ENCODE data around the gene MOB3A.
"Not testable (repeated sequence)": the region's sequence is repeated elsewhere in the genome, so short reads cannot be mapped to it uniquely, and the experiment has no call there.

The MOB3A gene

DNA sequence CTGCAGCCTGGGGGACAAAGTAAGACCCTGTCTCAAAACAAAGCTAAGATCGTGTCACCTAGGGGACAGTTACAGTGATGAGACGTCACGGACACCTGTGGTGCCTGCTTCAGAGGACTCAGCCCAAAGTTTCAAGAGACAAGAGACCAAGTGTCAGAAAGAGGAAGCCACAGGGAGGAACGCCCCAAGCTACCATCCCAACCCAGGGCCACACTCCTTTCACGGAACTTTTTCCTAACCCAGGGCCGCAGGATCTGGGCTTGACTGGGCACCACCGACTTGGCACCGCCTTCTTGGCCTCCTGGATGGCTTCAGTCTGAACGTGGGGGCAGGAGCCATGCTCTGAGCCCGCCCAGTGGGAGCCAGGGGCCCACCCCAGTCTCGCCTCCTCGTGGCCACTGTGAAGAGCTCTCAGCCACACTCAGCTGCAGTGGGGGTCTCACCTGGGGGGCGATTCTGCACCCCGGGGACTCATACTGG, 8.5 kb downstream of the MOB3A start:
- no peak overlapping the region for H3K4me3 ChIP-seq (replicated peaks in 1 of 2; ENCODE audit: low read depth in 2 of 2, low read length in 2 of 2)
- TF ChIP-seq, protein P1, sequence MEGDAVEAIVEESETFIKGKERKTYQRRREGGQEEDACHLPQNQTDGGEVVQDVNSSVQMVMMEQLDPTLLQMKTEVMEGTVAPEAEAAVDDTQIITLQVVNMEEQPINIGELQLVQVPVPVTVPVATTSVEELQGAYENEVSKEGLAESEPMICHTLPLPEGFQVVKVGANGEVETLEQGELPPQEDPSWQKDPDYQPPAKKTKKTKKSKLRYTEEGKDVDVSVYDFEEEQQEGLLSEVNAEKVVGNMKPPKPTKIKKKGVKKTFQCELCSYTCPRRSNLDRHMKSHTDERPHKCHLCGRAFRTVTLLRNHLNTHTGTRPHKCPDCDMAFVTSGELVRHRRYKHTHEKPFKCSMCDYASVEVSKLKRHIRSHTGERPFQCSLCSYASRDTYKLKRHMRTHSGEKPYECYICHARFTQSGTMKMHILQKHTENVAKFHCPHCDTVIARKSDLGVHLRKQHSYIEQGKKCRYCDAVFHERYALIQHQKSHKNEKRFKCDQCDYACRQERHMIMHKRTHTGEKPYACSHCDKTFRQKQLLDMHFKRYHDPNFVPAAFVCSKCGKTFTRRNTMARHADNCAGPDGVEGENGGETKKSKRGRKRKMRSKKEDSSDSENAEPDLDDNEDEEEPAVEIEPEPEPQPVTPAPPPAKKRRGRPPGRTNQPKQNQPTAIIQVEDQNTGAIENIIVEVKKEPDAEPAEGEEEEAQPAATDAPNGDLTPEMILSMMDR (IDR thresholded peaks at IDR 0.05; ENCODE audit: low read depth, low read length): no peak
- DNase-seq (ENCODE audit: low read depth in 2 of 2): no peak

DNA sequence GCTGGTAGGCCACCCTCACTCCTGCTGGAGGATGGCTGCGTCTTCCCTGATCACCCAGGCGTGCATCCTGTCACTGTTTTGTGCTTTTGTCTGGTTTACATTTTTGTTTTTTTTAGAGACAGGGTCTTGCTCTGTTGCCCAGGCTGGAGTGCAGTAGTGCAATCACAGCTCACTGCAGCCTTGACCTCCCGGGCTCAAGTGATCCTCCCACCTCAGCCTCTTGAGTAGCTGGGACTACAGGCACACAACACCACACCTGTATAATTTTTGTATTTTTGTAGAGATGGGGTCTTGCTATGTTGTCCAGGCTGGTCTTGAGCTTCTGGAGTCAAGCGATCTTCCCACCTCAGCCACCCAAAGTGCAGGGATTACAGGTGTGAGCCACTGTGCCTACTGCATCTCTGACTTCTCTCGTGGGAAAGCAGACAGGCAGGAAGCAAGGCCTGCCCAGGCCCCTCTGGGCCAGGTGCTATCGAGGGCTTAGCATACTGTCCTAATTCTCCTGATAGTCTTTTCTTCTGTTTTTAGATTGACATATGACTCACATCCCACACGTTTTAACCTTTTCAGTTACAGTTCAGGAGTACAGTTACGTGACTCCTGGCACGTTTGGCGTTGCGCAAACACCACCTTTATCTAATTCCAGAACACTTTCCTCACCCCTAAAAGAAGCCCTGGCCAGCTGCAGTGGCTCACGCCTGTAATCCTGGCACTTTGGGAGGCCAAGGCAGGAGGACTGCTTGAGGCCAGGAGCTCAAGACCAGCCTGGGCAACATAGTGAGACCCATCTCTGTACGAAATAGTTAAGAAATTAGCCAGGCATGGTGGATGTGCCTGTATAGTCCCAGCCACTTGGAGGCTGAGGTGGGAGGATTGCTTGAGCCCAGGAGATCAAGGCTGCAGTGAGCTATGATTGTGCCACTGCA, 9.2 kb downstream of the MOB3A start:
- DNase-seq (ENCODE audit: low read depth in 2 of 2): peak; percentile 61 to 66
- H3K4me3 ChIP-seq (replicated peaks in 1 of 2; ENCODE audit: low read depth in 2 of 2, low read length in 2 of 2): not testable (repeated sequence)

DNA sequence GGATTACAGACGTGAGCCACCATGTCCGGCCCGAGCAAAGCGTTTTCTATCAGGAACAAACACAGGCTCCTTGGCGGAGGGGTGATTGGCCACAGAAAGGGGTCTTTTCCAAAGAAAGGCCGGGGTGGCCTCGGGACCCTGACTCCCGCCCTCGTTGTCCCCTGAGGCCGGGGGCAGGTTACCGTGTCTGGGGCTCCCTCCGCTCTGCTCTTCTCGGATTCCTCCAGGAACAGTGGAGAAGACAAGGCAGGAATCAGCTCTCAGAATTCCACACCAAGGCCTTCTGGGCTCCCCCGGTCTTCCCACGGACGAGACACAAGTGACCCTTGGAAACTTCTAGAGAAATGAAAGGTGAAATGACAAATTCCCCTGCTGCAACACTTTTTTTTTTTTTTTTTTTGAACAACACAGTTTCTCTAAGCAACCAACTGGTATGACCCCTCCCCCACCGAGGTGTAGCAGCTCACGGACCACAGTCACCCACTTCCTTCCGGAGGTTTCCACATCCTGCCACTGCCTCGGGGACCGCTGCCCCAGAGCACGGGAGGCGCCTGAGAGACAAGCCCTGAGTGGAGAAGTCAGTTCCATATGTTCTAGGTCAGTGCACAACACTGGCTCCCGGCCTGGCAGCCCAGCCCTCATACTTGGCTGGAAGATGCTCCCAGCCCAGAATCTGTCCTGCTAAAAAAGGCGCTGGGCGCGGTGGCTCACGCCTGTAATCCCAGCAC, 11.0 kb downstream of the MOB3A start:
- no peak overlapping the region for H3K4me3 ChIP-seq (replicated peaks in 1 of 2; ENCODE audit: low read depth in 2 of 2, low read length in 2 of 2)
- DNase-seq (ENCODE audit: low read depth in 2 of 2): peak; percentile 33 to 64
- TF ChIP-seq, protein P1 (IDR thresholded peaks at IDR 0.05; ENCODE audit: low read depth, low read length): no peak

DNA sequence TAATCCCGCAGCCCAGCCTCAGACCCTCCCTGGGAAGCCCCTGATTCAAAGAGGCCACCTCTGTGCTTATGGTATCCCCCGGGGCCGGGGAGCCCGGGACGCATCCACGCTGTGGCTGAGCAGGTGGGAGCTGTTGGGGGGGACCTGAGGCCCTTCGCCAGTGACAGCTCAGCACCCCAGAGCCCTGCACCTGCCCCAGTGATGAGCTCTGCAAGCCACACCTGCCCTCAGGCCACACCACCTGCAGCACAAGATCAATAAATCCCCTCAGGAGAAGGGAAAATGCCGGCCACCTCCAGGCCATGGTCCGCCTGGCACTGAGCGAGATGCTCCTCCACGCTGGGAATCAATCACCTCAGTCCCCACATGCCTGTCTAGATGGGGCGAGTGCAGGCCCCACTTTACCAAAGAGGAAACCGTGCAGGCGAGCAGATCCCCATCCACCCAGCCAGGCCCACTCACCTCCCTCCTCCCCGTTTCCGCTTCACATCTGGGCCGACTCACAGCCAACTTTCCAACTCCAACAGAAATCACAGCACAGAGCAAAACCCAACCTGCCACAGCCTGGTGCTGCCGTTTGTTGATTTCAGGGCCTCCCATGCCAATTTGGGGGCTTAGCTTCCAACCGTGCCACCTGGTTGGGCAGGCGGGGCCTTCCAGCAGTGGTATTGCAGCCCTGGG, 12.8 kb downstream of the MOB3A start:
- TF ChIP-seq, protein P1 (IDR thresholded peaks at IDR 0.05; ENCODE audit: low read depth, low read length): no peak
- H3K4me3 ChIP-seq (replicated peaks in 1 of 2; ENCODE audit: low read depth in 2 of 2, low read length in 2 of 2): no peak overlapping the region
- DNase-seq (ENCODE audit: low read depth in 2 of 2): no peak

DNA sequence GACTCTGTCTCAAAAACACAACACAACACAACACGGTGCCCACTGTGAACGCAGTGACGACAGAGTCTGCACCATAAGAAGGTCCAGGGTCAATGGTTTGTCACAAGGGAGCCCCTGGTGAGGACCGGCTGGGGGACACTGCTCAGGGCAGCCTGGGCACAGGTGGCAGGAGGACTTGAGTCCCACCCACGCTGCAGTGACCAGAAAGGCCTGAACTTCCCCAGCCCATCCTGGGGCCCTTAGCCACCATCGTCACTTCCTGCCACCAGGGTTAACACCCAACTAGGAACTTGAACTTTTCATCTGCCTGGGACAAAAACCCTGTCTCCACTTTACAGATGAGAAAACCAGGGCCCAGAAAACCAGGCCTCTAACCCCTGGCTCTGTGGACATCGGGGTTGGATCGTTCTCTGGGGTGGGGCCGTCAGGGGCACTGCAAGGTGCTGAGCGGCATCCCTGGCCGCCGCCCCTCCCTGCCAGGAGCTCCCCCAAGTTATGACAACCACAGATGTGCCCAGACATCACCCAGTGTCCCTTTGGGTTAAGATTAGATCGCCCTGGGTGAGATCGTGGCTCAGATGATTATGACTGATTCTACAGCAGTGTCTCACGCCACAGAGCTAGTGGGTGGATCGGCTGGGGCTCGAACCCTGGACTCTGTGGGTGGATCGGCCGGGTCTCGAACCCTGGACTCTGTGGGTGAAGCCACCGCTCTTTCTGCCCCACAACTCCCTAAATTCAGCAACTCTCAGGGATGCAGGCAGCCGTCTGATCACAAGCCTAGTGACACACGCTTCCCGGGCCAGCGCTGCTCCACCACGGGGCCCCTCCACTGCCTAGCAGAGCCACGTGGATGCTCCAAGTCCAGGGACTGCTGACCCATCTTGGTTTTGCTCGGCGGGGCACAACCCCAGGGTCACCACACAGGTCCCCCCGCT, 14.0 kb downstream of the MOB3A start:
- no peak for DNase-seq (ENCODE audit: low read depth in 2 of 2)
- H3K4me3 ChIP-seq (replicated peaks in 1 of 2; ENCODE audit: low read depth in 2 of 2, low read length in 2 of 2): no peak overlapping the region
- TF ChIP-seq, protein P1 (IDR thresholded peaks at IDR 0.05; ENCODE audit: low read depth, low read length): no peak

DNA sequence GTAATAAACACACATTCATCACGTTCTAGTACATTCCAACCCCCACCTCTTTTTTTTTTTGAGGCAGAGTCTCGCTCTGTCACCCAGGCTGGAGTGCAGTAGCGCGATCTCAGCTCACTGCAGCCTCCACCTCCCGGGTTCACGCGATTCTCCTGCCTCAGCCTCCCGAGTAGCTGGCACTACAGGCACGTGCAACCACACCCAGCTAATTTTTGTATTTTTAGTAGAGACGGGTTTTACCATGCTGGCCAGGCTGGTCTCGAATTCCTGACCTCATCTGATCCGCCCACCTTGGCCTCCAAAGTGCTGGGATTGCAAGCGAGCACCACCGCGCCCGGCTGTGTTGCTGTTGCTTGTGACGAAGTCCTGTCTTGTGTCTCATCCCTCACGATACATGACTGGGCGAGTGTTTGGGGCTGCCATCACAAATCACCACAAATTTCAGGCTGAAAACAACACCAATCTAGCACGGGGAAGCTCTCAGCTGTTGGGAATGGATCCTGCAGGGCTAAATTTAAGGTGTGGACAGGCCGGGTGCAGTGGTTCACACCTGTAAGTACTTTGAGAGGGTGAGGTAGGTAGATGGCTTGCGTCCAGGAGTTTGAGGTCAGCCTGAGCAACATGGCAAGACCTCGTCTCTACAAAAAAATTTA, 15.7 kb downstream of the MOB3A start:
- H3K4me3 ChIP-seq (replicated peaks in 1 of 2; ENCODE audit: low read depth in 2 of 2, low read length in 2 of 2): no peak overlapping the region
- DNase-seq (ENCODE audit: low read depth in 2 of 2): no peak
- TF ChIP-seq, protein P1 (IDR thresholded peaks at IDR 0.05; ENCODE audit: low read depth, low read length): no peak

All from cardiac fibroblast (primary cell).